NCI-H774 (cell line): ENCODE results near the gene RNU5B-1.
"Not testable (repeated sequence)": the region's sequence is repeated elsewhere in the genome, so short reads cannot be mapped to it uniquely, and the experiment has no call there.

Experiments
- DNase-seq: peaks from one replicate; lab custom pipeline; 2025; lab: John Stamatoyannopoulos, UW

The RNU5B-1 gene

GRCh38 chr15:65304381-65305149, at the start of gene RNU5B-1:
RNU5B-1 (plus strand) TSS chr15:65304677.
- DNase-seq: peak; percentile 85

DNA sequence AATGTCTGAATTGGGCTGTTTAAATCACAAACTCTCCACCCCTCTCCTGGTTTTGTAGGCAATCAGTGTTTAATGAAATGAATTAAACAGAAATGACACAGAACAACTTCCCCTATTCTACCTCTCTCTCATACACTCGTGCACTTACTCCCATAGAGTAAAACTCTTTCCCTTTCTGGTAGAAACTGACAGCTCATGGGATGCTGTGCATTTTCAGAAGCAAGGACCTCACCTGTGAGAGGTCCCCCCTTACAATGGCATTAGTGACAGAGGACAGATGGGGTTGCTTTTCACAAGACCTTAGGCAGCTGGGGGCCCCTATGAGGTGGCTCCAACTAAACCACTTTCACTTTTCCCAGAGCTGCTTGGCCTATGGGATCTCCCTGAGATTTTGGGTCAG, 49.7 kb upstream of the RNU5B-1 start:
- no peak for DNase-seq

DNA sequence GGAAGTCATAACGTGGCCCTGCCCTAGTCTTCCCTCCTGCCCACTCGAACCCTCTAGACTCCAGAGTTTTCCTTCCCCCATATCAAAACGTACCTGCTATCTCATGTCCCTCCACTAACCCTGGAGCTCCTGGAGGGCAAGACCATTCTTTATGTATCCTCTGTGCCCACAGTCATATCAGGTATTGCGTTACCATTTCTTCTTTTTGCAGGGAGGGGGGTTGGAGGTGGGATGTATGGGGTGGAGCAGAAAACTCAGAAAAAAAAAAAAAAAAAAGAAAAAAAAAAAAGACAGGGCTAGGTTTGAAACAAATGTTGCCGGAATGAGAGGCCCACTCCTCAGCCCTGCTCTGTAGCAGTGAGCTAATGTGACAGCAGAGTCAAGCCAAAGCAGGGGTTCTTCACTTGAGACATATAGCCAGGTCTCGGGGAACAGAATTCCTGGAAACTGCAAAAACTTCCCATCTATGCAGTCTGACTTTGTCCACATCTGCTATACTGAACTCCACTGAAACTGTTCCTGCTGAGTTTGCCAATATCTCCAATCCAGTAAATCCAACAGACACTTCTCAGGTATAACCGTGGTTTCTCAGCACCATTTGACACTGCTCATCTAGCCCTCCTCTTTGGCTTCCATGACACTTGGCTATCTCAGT, 48.9 kb upstream of the RNU5B-1 start:
- DNase-seq: no peak

DNA sequence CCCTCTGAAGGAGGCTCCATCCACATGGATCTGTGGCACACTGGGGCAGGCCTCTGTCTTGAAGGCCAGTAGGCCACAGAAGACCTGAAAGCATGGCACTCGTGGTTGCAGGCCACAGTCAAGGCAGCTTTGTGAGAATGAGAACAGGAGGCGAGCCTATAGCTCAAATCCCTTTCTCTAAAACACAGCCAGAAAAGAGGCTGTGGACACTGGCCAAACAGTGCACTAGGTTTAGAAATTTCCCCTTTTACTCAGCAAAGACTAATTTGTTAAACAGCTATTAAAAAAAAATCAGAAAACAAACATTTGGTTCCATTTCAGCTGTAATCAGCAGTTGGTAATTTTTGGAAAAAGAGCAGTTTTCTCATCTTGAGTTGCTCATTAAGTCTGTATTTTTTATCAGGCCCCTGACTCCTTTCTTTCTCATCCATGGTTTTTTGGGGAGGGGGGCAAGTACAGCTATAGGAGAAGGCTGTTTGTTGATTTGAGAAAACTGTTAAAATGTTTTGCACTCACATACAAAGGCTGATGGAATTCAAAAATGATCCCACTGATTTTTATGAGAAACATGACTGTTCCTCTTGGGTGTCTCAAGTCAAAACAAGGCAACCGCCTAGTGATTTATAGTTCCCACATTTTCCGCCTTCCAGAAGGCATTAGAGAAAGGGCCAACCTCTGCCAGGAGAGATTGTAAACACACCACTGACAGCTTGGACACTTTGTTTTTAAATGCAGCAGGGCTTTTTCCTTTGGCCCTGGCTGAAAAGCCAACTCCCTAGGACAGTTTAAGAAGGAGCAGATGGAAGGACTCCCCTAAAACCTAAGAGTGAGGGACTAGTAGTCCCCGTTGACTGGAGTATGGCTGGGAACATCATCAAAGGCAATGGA, 45.9 kb upstream of the RNU5B-1 start:
- no peak for DNase-seq

DNA sequence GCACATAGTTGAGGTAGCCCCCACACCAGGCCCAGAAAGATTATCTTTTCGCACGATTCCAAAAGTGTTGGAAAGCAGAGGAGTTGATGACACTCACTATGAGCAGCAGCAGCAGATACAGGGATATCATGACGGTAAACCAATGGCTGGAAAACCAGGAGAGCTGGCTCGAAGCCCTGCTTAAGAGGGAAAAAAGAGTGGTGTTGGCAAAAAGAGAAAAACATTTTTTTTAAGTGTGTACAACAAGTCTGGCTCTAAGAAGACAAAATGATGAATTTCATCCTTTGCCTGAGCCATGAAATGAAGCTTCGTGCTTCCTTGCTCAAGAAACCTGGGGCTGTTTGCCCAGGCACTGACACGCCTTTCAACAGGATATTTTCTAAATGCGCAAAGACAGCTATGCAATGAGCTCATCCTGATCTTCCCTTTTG, 45.1 kb upstream of the RNU5B-1 start:
- no peak for DNase-seq

- DNase-seq: no peak
Observed at GRCh38 chr15:65260968-65261367, 43.5 kb upstream of the RNU5B-1 start.

DNA sequence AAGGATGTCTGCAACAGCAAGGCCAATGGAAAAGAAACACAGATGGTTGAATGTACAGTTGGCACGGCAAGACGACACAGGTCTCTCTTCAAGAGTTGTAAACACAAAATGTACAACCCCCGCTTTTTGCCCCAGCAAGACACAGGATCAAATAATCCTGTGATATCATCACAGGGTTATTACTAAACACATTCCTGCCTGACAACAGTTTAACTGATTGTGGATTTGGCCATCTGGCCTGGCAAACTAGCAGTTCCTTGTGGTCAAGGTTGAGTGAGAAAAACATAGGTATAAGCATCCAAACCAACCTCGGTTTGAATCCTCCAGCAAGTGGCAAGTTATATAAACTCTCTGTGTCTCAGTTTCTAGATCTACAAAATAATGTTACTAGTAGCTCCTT, 41.2 kb upstream of the RNU5B-1 start:
- DNase-seq: no peak

DNA sequence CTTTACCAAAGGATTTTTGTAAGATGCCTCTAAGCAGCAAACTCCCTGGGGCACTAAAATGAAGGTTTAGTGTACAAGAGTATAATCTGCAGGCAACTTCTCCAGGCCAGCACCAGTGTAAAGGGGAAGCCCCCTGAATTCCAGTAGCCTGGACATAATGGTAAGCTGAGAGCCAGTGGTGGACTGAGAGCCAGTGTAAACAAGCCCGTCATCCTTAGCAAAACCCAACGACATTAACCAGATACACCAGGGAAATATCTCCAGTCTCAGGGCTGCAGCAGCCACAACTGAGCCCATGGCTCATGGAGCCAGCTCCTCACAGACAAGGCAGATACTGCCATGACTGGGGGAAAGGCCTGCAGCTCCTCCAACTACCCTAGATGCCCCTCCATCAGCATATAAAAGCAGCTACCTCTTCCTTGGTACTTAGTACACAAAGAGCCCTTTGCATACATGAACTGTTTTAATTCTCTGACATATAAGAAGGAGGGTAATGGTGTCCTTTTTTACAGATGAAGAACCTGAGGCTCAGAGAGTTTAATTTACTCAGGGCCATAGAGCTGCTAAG, 39.5 kb upstream of the RNU5B-1 start:
- no peak for DNase-seq

DNA sequence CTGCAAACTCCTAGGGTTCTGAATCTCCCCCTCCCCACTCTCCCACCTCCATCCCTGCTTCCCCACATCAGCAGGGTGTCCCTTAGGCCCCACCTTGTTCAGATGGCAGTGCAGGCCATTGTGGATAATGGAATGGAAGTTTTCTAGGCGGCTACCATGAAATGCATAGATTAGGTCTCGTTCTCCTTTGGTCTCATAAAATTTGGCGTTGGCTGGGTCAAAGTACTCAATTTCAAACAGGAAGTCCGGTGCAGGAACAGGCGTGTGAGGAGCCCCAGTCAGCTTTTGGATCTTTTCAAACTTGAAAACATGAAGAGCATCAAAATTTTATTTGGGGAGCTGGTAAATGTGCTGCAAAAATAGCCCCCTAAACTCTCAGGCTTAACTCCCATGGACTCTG, 38.0 kb upstream of the RNU5B-1 start:
- no peak for DNase-seq

- DNase-seq: no peak
Observed at GRCh38 chr15:65268411-65268810, 36.1 kb upstream of the RNU5B-1 start.

DNA sequence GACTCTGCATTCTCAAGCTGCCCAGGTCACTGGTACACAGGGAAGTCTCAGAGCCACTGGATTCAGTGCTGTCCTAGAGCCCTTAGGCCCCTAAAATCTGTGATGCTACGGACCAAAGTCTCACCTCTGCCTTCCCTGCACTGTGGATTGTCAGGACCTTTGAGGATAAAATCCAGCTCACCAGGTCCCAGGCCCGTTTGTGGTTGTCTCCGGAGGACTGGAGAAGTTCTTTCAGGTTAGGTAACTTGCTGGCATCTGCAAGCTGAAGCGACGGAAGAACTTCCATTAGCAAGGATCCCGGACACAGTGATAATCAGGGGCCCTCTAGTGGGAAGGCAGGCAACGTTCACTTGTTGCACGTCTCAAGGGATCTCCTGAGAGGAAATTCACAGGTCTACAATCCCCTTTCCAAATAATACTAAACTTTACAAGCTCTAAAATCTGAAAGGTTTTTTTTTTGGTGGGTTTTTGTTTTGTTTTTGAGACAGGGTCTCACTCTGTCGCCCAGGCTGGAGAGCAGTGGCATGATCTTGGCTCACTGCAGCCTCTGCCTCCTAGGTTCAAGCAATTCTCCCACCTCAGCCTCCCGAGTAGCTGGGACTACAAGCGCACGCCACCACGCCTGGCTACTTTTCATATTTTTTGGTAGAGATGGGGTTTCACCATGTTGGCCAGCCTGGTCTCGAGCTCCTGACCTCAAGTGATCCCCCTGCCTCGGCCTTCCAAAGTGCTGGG, 33.5 kb upstream of the RNU5B-1 start:
- DNase-seq: not testable (repeated sequence)

- DNase-seq: no peak
Observed at GRCh38 chr15:65275104-65275727, 29.3 kb upstream of the RNU5B-1 start.

DNA sequence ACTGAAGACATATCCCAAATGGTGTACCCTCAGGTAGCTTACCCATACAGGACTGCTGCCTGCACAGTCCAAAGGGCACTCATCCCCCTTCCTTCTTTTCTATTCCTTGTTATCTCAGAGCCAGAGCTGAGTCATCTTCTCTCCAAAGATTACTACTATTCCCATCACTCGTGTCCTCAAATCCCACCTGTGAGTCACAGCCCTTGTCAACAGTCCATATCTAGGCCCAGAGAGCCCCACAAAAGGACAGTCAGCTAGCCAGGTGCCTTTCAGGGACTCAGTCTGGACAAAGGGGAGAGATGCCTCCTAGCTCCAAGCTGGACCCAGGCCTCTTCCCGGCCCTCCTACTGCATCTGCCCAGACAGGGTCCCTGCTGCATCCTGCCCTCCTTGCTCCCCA, 28.8 kb upstream of the RNU5B-1 start:
- no peak for DNase-seq

DNA sequence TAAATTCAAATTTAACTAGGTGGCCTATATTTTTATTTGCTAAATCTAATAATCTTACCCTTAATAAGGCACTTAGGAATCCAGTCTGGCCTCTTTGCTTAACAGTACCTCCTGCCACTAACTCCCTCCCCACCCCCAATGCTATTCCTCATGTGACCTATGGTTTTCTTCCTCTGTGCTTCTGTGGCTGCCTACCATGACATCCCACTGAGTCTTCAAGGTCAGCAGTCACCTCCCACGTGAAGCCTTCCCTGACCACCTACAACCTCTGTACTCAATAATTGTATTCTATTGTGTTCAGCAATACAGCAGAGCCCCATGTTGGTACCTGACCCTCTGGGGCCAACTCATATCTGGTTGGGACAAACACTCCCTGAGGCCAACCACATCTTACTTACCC, 27.5 kb upstream of the RNU5B-1 start:
- no peak for DNase-seq

DNA sequence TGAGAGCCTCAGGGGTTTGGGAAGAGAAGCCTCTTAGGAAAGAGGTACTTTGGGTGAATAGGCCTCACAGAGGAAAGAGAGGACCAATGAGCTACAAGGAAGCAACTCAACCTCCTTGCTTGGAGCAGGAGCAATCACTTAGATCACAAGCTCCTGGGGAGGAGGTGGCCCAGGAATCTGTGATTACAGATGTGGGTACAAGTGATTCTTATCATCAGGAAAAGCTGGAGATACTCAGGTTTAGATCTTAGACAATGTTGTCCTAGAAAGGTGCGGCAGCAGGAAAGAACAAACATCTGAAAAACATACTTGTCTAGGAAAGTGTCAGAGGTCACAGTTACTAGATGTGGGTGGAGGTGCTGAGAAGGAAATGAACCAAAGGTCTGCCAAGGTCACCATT, 26.0 kb upstream of the RNU5B-1 start:
- no peak for DNase-seq

GRCh38 chr15:65285291-65286068, 19.0 kb upstream of the RNU5B-1 start:
- no peak for DNase-seq

- no peak for DNase-seq
Observed at GRCh38 chr15:65286069-65286703, 18.3 kb upstream of the RNU5B-1 start.

GRCh38 chr15:65286704-65287519, 17.6 kb upstream of the RNU5B-1 start, which contains the start of gene PARP16:
PARP16 (minus strand) TSS chr15:65286883; CDS start chr15:65286426, 457 bp downstream.
- DNase-seq: peak; percentile 92

DNA sequence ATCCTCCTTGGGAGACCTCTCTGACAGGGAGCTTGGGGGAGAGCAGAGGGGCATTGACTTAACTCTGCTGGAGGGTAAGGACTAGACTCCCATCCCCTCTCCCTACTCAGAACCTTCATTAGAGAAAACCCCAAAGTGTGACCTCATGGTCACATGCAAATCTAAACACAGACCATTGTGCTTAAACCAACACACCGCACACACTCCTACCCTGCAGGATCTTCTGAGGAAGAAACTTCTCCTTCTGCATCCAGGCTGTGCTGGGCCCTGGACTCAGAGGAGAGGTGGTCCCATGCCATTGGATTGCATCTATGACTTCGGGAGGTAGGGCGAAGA, 17.0 kb upstream of the RNU5B-1 start:
- no peak for DNase-seq
